Suprapubic skin (tissue), 4 donors: ENCODE measurements around the gene TNS3. TPM values are rescaled to one million over a fixed set of nuclear protein-coding genes. Genes with fewer than 3 reads are reported as not detected.
A peak's percentile ranks its signal among the peaks of the same experiment; 100 is the strongest.

Source experiments
- DNase-seq, 2 donors: peaks; one replicate each; pipeline ENCODE4 v3.0.0-alpha.2; 2019; ENCODE audit warnings: low spot score in 2 of 2
- H3K27ac ChIP-seq: fragments of 200-600 bp; sonication (generic); one replicate; pipeline ENCODE4 v1.5.1; 2019
- H3K27me3 ChIP-seq: fragments of 200-600 bp; sonication (generic); one replicate; pipeline ENCODE4 v1.5.1; 2019
- H3K36me3 ChIP-seq: fragments of 200-600 bp; sonication (generic); one replicate; pipeline ENCODE4 v1.5.1; 2019
- H3K4me1 ChIP-seq: fragments of 200-600 bp; sonication (generic); one replicate; pipeline ENCODE4 v1.5.1; 2019
- H3K4me3 ChIP-seq: fragments of 200-600 bp; sonication (generic); one replicate; pipeline ENCODE4 v1.5.1; 2019; ENCODE audit warnings: mild to moderate bottlenecking
- H3K9me3 ChIP-seq: fragments of 200-600 bp; sonication (generic); one replicate; pipeline ENCODE4 v1.5.1; 2019
- EP300 ChIP-seq: sonication (generic); formaldehyde crosslinking; IDR thresholded peaks from one replicate; pipeline ENCODE4 v1.6.1; 2017; ENCODE audit warnings: antibody characterized with exemption
- POLR2A ChIP-seq, 2 donors: fragments of 450-650 bp; IDR thresholded peaks; one replicate each; pipeline ENCODE4 v1.6.1; 2017; ENCODE audit warnings: antibody characterized with exemption in 2 of 2, mild to moderate bottlenecking in 2 of 2, moderate library complexity in 2 of 2
- POLR2AphosphoS5 ChIP-seq, 3 donors: sonication (generic); formaldehyde crosslinking; IDR thresholded peaks; one replicate each; pipeline ENCODE4 v1.6.1; 2017; ENCODE audit warnings: antibody characterized with exemption in 3 of 3
- WGBS: methylation state at CpG from one replicate; pipeline ENCODE4 v1.1.5; 2018; 5-methylcytosine and 5-hydroxymethylcytosine counted together
- total RNA-seq, 4 donors: library from RNA; depleted of rRNA; stranded (reverse); fragments of >200 nt; gene quantifications; one replicate each; pipeline ENCODE4 v1.1.0, GENCODE V29; 2016
- TF ChIP-seq, protein P1 (sequence below), 2 donors: fragments of 200-600 bp in 1 of 2; fragments of 450-650 bp in 1 of 2; sonication (generic) in 1 of 2; IDR thresholded peaks; one replicate each; pipeline ENCODE4 v1.5.1; 2016 to 2019; ENCODE audit warnings: antibody characterized with exemption in 2 of 2, mild to moderate bottlenecking in 1 of 2, moderate library complexity in 1 of 2

TNS3 gene
- total RNA-seq, 4 donors from 2014 or later, result 14.3 to 53.0 (median 31.9) TPM

DNA sequence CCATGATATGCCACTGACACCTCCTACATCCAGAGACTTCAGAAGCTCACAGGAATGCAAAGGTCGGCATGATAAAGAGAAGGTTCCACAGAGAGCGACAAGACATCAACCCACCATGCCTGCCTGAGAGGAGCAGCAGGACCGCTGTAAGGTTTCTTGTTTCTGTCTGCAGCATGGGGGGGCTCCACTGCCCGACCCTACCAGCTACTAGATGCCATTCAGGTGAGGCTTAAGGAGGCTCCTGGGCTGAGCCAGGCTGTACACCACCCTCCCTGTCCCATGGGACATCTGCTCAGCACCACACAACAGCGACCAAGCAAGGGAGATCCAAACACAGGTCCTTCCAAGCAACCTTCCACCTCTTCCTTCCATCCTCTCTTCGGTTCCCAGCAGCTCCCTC is 234.6 kb downstream of the TNS3 start:
- no peak overlapping the region for H3K4me3 ChIP-seq
- peak in 1 of 2 donors; percentile 28 for DNase-seq
- H3K27ac ChIP-seq, result no peak overlapping the region
- no peaks in the 10 kb centered on the region for H3K4me1 ChIP-seq
- TF ChIP-seq, protein P1, sequence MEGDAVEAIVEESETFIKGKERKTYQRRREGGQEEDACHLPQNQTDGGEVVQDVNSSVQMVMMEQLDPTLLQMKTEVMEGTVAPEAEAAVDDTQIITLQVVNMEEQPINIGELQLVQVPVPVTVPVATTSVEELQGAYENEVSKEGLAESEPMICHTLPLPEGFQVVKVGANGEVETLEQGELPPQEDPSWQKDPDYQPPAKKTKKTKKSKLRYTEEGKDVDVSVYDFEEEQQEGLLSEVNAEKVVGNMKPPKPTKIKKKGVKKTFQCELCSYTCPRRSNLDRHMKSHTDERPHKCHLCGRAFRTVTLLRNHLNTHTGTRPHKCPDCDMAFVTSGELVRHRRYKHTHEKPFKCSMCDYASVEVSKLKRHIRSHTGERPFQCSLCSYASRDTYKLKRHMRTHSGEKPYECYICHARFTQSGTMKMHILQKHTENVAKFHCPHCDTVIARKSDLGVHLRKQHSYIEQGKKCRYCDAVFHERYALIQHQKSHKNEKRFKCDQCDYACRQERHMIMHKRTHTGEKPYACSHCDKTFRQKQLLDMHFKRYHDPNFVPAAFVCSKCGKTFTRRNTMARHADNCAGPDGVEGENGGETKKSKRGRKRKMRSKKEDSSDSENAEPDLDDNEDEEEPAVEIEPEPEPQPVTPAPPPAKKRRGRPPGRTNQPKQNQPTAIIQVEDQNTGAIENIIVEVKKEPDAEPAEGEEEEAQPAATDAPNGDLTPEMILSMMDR (IDR thresholded peaks at IDR 0.05), result no peak
- TF ChIP-seq POLR2A (IDR thresholded peaks at IDR 0.05) (no peak), POLR2AphosphoS5 (IDR thresholded peaks at IDR 0.05) (no peak), EP300 (no peak)
- WGBS, result 96% methylated on average over 6 of the region's 6 CpGs
- H3K9me3 ChIP-seq, result no peaks in the 10 kb centered on the region
- no peaks in the 10 kb centered on the region for H3K27me3 ChIP-seq
- peaks cover 15% of the 10 kb centered on the region for H3K36me3 ChIP-seq

- WGBS, result 100% methylated on average over 5 of the region's 7 CpGs
- DNase-seq, result peak in 1 of 2 donors; percentile 48
- H3K36me3 ChIP-seq, result peaks cover 15% of the 10 kb centered on the region
These were observed 235.5 kb downstream of the TNS3 start for GRCh38 chr7:47346377-47346914.

GRCh38 chr7:47345857-47346298 is 236.0 kb downstream of the TNS3 start:
- H3K4me1 ChIP-seq, result no peaks in the 10 kb centered on the region
- H3K36me3 ChIP-seq, result peaks cover 15% of the 10 kb centered on the region
- TF ChIP-seq, protein P1 (IDR thresholded peaks at IDR 0.05), result no peak
- TF ChIP-seq POLR2A (IDR thresholded peaks at IDR 0.05) (no peak), POLR2AphosphoS5 (IDR thresholded peaks at IDR 0.05) (no peak), EP300 (no peak)
- no peaks in the 10 kb centered on the region for H3K27me3 ChIP-seq
- H3K9me3 ChIP-seq, result no peaks in the 10 kb centered on the region
- no peak overlapping the region for H3K4me3 ChIP-seq
- peak in 1 of 2 donors; percentile 67 for DNase-seq
- H3K27ac ChIP-seq, result no peak overlapping the region
- 91% methylated on average over 11 of the region's 11 CpGs for WGBS

More at GRCh38 chr7:47346377-47346914, 235.5 kb downstream of the TNS3 start:
- TF ChIP-seq, protein P1 (IDR thresholded peaks at IDR 0.05), result no peak
- TF ChIP-seq POLR2A (IDR thresholded peaks at IDR 0.05) (no peak), POLR2AphosphoS5 (IDR thresholded peaks at IDR 0.05) (no peak), EP300 (no peak)
- H3K27ac ChIP-seq, result no peak overlapping the region
- no peaks in the 10 kb centered on the region for H3K4me1 ChIP-seq
- H3K4me3 ChIP-seq, result no peak overlapping the region
- no peaks in the 10 kb centered on the region for H3K9me3 ChIP-seq
- no peaks in the 10 kb centered on the region for H3K27me3 ChIP-seq

DNA sequence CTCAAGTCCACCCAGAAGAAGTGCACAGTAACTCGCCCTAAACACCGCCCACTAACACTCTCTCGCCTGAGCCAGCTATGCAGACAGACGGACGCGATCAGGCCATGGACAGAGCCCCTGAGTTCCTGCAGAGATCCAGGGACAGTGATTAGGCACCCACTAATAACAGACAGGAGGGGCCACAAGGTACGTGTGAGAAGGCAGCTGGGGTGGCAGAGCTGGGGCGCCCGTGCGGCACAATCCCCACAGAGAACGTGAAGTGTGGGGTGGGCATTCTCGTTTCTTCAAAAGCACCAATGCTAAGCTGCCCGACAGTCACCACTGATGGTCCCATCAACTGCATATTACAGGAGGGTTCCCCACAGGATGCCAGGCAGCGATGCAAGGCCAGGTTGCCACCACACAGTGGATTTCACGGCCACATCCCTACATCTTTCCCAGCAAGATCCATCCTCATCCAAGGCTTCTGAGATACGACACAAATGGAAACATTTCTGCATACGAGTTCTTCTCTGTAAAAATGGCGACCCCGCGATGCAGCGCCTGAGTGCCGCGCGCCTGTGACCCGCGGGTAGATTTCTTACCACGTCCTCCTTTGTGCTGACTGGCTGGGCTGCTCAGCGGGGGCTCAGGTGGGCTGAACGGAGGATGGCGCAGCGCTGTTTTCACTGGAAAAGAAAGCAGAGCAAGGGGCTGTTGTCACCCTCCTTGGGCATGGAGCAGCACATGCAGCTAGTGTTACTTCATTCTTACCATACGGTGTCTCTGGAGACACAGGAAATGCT is 237.5 kb downstream of the TNS3 start:
- TF ChIP-seq POLR2AphosphoS5 (IDR thresholded peaks at IDR 0.05) (no peak), EP300 (no peak), POLR2A (IDR thresholded peaks at IDR 0.05) (no peak)
- TF ChIP-seq, protein P1 (IDR thresholded peaks at IDR 0.05), result no peak
- no peak overlapping the region for H3K27ac ChIP-seq
- peak in 1 of 2 donors; percentile 63 for DNase-seq
- H3K27me3 ChIP-seq, result no peaks in the 10 kb centered on the region
- H3K9me3 ChIP-seq, result no peaks in the 10 kb centered on the region
- WGBS, result 97% methylated on average over 32 of the region's 32 CpGs
- no peaks in the 10 kb centered on the region for H3K4me1 ChIP-seq
- H3K4me3 ChIP-seq, result no peak overlapping the region
- H3K36me3 ChIP-seq, result peaks cover 15% of the 10 kb centered on the region

DNA sequence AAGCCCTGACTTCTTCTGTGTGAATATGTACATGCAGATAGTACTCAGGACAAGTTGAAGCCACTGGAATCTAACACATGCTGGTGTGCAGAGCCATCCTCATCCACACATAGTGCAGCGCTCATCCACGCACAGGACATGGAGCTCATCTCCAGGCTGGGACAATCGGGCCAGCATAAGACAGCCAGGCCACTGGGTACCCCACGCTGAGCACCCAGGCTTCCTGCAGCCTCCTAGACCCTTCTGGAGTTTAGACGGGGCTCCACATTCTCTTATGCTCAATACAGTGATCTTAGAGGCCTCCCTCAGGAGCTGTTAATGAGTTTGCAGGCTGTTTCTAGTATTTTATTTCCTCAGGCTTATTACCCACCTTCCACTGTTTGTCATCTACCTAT is 238.9 kb downstream of the TNS3 start:
- TF ChIP-seq EP300 (no peak), POLR2AphosphoS5 (IDR thresholded peaks at IDR 0.05) (no peak), POLR2A (IDR thresholded peaks at IDR 0.05) (no peak)
- TF ChIP-seq, protein P1 (IDR thresholded peaks at IDR 0.05), result no peak
- peak in 1 of 2 donors; percentile 8 for DNase-seq
- Histone ChIP-seq H3K27ac (no peak overlapping the region), H3K4me1 (no peaks in the 10 kb centered on the region), H3K4me3 (no peak overlapping the region), H3K27me3 (no peaks in the 10 kb centered on the region), H3K36me3 (peaks cover 15% of the 10 kb centered on the region), H3K9me3 (no peaks in the 10 kb centered on the region)
- 89% methylated on average over 5 of the region's 5 CpGs for WGBS
